ENCODE measurements around the gene SORCS1. TPM values are rescaled to one million over a fixed set of nuclear protein-coding genes. Genes with fewer than 3 reads are reported as not detected.
A peak's percentile ranks its signal among the peaks of the same experiment; 100 is the strongest.

Gene SORCS1
- total RNA-seq (2014; rRNA removed; shearing (Covaris generic)): 6.6 and 9.8 TPM in 2 replicates

DNA sequence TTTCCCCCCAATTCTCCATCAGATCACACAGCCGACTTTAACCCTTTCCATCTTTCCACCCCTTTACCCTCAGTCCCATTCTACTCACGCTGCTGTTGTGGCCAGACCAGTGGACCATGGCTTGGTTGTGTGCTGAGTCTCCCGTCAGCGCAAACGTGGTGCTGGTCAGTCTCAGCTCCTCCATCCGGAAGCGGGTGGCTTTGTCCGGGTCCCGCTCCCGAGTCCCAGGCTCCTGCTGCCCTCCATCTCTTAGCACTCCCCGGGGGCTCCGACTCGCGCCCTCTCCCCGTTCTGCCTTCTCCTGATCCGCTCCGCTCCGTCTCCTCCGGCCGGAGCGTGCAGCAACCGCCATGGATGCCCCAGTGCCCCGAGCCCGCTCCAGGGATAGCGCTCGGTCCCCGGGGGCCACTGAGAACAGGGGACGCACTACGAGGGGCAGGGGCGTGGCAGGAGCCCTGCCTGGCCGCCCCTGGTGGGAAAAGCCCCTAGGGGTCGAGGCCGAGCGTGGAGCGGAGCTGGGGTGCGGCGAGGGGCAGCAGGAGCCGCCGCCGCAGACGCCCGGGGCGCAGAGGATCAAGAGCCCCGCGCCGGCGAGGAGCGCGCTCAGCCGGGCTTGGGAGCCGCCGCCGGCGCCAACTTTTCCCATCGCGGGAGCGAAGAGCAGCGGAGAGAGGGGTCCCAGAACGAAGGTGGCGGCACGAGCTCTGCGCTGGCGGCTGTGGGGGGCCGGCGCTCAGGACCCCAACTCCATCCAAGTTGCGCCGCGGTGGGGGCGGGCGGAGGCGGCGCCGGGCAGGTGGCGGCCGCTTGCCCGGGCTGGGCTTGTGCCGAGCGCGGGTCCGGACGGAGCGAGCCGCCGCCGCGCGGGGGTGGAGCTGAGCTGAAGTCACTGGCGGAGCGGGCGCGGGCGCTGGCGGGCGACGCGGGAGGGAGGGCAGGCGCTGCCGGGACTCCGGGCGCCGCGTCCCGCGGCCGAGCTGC is at the start of gene SORCS1:
Gene SORCS1, minus strand, starts transcription at position 826 of the 981 bp plus-strand sequence.

Small RNAs within 50 kb of the gene (small RNA-seq; reads per million reads assigned to genes)
- gene RNA5SP325: 4.6 reads per million, percentile 84 among the genes with 10 or more reads in this experiment

Data from A375 (cell line).